Smooth muscle cell (in vitro differentiated cells): ENCODE results near the gene COL13A1. TPM values are rescaled to one million over a fixed set of nuclear protein-coding genes. Genes with fewer than 3 reads are reported as not detected.

Source experiments
- DNase-seq: peaks from one replicate; lab custom pipeline; 2025; ENCODE audit not compliant: unreplicated experiment; lab: John Stamatoyannopoulos, UW
- H2AFZ ChIP-seq: fragments of 200-600 bp; sonication (generic); 2 replicates; pipeline ENCODE4 v1.6.0; 2016; ENCODE audit warnings: antibody characterized with exemption, low read depth, mild to moderate bottlenecking
- H3F3A ChIP-seq: fragments of 200-600 bp; sonication (generic); 2 replicates; pipeline ENCODE4 v1.6.0; 2017; ENCODE audit warnings: antibody characterized with exemption, low read depth
- H3K27ac ChIP-seq: fragments of 200-600 bp; sonication (generic); 2 replicates; pipeline ENCODE4 v1.5.1; 2016; ENCODE audit warnings: low read depth, mild to moderate bottlenecking
- H3K27me3 ChIP-seq: fragments of 200-600 bp; sonication (generic); 2 replicates; pipeline ENCODE4 v1.6.1; 2016; ENCODE audit warnings: low read depth, mild to moderate bottlenecking
- H3K36me3 ChIP-seq: fragments of 200-600 bp; sonication (generic); 2 replicates; pipeline ENCODE4 v1.5.1; 2016; ENCODE audit warnings: low read depth
- H3K4me1 ChIP-seq: fragments of 200-600 bp; sonication (generic); 2 replicates; pipeline ENCODE4 v1.5.1; 2016; ENCODE audit warnings: low read depth
- H3K4me2 ChIP-seq: fragments of 200-600 bp; sonication (generic); 2 replicates; pipeline ENCODE4 v1.6.0; 2016; ENCODE audit warnings: mild to moderate bottlenecking
- H3K4me3 ChIP-seq: fragments of 200-600 bp; sonication (generic); 2 replicates; pipeline ENCODE4 v1.5.1; 2016; ENCODE audit warnings: mild to moderate bottlenecking
- H3K79me2 ChIP-seq: fragments of 200-600 bp; sonication (generic); 2 replicates; pipeline ENCODE4 v1.6.0; 2016; ENCODE audit warnings: low read depth, mild to moderate bottlenecking
- H3K9ac ChIP-seq: fragments of 200-600 bp; sonication (generic); 2 replicates; pipeline ENCODE4 v1.6.0; 2016; ENCODE audit warnings: low read depth
- H3K9me3 ChIP-seq: fragments of 200-600 bp; sonication (generic); replicated peaks from 2 replicates; pipeline ENCODE4 v1.5.1; 2016; ENCODE audit warnings: low read depth
- H4K20me1 ChIP-seq: fragments of 200-600 bp; sonication (generic); 2 replicates; pipeline ENCODE4 v1.6.0; 2016; ENCODE audit warnings: low read depth
- WGBS: methylation state at CpG from one replicate; pipeline ENCODE4 v1.1.7; 2016; ENCODE audit warnings: low lambda C conversion rate; 5-methylcytosine and 5-hydroxymethylcytosine counted together
- polyA plus RNA-seq: library from polyadenylated mRNA; unstranded; fragments of >200 nt; fragmentation: Nextera tagmentation; extraction: Ambion mirVana; gene quantifications from 2 replicates; pipeline ENCODE4 v1.2.1, GENCODE V29; 2016
- total RNA-seq: library from RNA; depleted of rRNA; stranded (reverse); fragments of >200 nt; gene quantifications from 2 replicates; pipeline ENCODE4 v1.2.3, GENCODE V29; 2014
- TF ChIP-seq, protein P1 (sequence below): fragments of 200-600 bp; sonication (generic); IDR thresholded peaks from 2 replicates; pipeline ENCODE4 v1.5.1; 2017; ENCODE audit warnings: borderline replicate concordance, mild to moderate bottlenecking, antibody characterized with exemption; ENCODE audit not compliant: insufficient read depth, poor library complexity, severe bottlenecking

COL13A1 gene
- total and polyA plus RNA-seq, 2 experiments from 2014 or later, result 6.1 to 15.0 TPM

DNA sequence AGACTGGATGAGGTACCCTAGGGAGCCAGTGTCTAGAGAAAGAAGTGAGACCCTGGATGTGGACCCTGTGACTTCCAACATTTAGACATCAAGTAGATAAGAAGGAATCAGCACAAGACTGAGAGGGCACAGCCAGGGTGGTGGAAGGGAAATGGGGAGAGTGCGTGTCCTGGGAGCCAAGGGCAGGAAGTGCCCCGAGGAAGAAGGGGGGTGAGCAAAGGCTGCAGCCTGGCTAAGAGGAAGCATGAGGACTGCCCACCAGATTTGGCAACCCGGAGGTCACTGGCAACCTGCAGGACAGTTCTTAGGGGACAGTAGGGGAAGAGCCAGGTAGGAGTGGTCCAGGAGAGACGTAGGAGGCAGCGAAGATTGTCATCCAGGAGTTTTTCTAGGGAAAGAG is 14.8 kb downstream of the COL13A1 start:
- H3F3A ChIP-seq, result no peaks in the 10 kb centered on the region
- TF ChIP-seq, protein P1, sequence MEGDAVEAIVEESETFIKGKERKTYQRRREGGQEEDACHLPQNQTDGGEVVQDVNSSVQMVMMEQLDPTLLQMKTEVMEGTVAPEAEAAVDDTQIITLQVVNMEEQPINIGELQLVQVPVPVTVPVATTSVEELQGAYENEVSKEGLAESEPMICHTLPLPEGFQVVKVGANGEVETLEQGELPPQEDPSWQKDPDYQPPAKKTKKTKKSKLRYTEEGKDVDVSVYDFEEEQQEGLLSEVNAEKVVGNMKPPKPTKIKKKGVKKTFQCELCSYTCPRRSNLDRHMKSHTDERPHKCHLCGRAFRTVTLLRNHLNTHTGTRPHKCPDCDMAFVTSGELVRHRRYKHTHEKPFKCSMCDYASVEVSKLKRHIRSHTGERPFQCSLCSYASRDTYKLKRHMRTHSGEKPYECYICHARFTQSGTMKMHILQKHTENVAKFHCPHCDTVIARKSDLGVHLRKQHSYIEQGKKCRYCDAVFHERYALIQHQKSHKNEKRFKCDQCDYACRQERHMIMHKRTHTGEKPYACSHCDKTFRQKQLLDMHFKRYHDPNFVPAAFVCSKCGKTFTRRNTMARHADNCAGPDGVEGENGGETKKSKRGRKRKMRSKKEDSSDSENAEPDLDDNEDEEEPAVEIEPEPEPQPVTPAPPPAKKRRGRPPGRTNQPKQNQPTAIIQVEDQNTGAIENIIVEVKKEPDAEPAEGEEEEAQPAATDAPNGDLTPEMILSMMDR, result no peak
- H3K4me2 ChIP-seq, result no peak overlapping the region
- 86% methylated on average over 5 of the region's 5 CpGs for whole genome bisulfite sequencing
- H3K79me2 ChIP-seq, result no peaks in the 10 kb centered on the region
- H3K4me1 ChIP-seq, result no peaks in the 10 kb centered on the region
- no peaks in the 10 kb centered on the region for H3K9me3 ChIP-seq
- H3K27me3 ChIP-seq, result no peaks in the 10 kb centered on the region
- H3K36me3 ChIP-seq, result no peaks in the 10 kb centered on the region
- H4K20me1 ChIP-seq, result no peaks in the 10 kb centered on the region
- H3K4me3 ChIP-seq, result no peak overlapping the region
- no peak for DNase-seq
- no peak overlapping the region for H3K9ac ChIP-seq
- no peak overlapping the region for H2AFZ ChIP-seq
- H3K27ac ChIP-seq, result no peak overlapping the region

DNA sequence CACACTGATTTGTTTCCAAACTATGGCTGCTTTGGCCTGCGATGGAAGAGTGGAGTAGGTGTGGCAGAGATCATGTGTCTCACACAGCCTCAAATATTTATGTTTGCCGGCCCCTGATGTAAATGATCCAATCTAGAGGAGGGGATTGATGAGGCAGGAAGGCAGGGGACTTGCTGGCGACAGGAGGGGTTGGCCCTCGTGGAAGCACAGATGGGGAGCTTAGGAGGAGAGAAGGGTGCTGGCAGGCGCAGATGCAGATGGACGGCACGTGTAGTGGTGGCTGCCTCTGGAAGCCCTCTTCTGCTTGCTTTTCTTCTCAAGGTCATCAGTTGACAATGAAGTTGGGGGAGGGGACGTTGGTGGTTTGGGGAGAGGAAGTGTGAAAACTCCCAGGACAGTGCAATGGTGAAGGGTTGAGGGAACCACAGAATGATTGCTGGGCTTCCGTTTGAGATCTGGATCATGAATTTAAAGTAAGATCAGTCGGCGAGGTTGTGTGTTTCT is 15.4 kb downstream of the COL13A1 start:
- H3K4me3 ChIP-seq, result no peak overlapping the region
- no peak overlapping the region for H3K9ac ChIP-seq
- DNase-seq, result no peak
- H3K27ac ChIP-seq, result no peak overlapping the region
- H3K4me2 ChIP-seq, result no peak overlapping the region
- no peaks in the 10 kb centered on the region for H3K9me3 ChIP-seq
- no peaks in the 10 kb centered on the region for H3K79me2 ChIP-seq
- H3K27me3 ChIP-seq, result no peaks in the 10 kb centered on the region
- H4K20me1 ChIP-seq, result no peaks in the 10 kb centered on the region
- H3F3A ChIP-seq, result no peaks in the 10 kb centered on the region
- H2AFZ ChIP-seq, result no peak overlapping the region
- no peaks in the 10 kb centered on the region for H3K4me1 ChIP-seq
- 75% methylated on average over 11 of the region's 11 CpGs for WGBS
- no peaks in the 10 kb centered on the region for H3K36me3 ChIP-seq
- TF ChIP-seq, protein P1, result no peak

DNA sequence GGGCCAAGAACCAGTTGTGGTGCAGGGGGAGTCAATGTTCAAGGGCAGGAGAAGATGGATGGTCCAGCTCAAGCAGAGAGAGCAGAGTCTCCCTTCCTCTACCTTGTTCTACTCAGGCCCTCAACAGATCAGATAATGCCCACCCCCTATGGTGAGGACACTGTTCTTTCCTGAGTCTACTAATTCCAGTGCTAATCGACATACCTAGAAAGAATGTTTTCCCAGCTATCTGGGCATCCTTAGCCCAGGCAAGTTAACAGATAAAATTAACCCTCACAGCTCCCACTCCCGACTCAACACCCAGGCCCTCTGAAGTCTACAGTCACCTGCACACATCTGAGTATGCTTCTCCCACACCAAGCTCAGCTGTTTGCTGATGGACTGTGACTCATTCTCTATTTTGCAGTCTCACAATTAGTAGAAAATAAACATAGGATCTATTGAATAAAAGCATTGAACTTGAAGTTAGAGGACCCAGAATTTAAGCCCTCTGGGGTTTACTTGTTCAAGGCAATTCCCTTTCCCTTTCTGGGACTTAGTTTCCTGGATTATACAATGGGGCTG is 17.1 kb downstream of the COL13A1 start:
- Histone ChIP-seq H4K20me1 (no peaks in the 10 kb centered on the region), H2AFZ (no peak overlapping the region), H3K4me3 (no peak overlapping the region), H3K27me3 (no peaks in the 10 kb centered on the region), H3K4me1 (no peaks in the 10 kb centered on the region), H3K9me3 (no peaks in the 10 kb centered on the region), H3K9ac (no peak overlapping the region), H3K4me2 (no peak overlapping the region), H3K27ac (no peak overlapping the region), H3F3A (no peaks in the 10 kb centered on the region), H3K36me3 (no peaks in the 10 kb centered on the region), H3K79me2 (no peaks in the 10 kb centered on the region)
- no peak for DNase-seq
- WGBS, result 83% methylated on average over 2 of the region's 2 CpGs
- TF ChIP-seq, protein P1, result no peak
